Hepatic stellate cell (primary cell): Measurements from ENCODE around the gene CD19.
"Not testable (repeated sequence)": the region's sequence is repeated elsewhere in the genome, so short reads cannot be mapped to it uniquely, and the experiment has no call there.

ENCODE experiments used
- DNase-seq: peaks from one replicate; pipeline ENCODE4 v3.0.0; 2011; ENCODE audit warnings: low spot score

The CD19 gene

DNA sequence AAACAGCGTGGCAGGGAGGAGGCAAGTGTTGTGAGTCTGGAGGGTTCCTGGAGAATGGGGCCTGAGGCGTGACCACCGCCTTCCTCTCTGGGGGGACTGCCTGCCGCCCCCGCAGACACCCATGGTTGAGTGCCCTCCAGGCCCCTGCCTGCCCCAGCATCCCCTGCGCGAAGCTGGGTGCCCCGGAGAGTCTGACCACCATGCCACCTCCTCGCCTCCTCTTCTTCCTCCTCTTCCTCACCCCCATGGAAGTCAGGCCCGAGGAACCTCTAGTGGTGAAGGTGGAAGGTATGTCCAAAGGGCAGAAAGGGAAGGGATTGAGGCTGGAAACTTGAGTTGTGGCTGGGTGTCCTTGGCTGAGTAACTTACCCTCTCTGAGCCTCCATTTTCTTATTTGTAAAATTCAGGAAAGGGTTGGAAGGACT is at the start of gene CD19:
Gene CD19, plus strand, starts transcription at position 171 of the 425 bp plus-strand sequence. Its CDS starts 30 bp downstream, at position 201.
- DNase-seq, result no peak

DNA sequence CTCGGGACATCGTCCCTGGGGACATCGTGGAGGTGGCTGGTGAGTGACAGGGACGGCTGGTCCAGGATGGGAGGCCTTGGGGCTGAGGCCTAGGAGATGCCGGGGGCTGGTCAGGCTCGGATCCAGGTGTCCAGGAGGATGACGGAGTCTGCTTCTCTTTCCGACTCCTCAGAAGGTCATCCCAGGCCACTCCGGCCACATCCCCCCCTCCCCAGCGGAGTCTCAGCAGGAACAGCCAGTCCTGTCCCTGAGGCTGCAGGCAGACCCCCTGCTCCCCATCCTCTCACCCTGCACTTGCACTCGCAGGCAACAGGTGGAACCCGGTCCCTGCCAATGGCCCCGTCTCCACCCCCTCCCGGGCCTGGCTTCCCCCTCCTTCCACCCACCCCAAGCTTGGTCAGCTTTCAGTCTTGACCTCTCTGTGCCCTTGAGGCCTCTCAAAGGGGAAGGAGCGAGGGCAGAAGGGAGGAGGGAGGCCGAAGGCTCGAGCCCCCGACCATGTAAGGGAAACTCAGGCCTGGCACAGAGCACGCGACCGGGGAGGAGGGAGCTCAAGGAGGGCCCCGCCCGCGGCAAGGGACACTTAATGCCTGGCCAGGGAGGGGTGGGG is 49.1 kb upstream of the CD19 start:
- no peak for DNase-seq

GRCh38 chr16:28883221-28883996 is 48.4 kb upstream of the CD19 start:
- no peak for DNase-seq

- no peak for DNase-seq
Observed at GRCh38 chr16:28884045-28884444, 47.7 kb upstream of the CD19 start.

DNA sequence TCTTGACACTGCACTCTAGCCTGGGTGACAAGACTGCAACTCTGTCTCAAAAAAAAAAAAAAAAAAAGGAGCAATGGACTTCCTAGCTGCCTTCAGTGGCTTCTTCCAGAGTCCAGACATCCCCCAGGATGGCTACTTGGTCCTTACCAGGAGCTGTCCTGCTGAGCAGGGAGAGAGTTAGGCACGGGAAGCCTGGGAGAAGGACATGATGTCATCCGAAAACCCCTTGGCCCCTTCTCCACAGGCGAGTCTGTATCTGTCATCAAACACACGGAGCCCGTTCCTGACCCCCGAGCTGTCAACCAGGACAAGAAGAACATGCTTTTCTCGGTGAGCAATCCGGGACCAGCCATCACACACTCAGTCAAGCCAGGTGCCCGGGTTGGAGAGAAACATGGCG is 44.8 kb upstream of the CD19 start:
- DNase-seq, result no peak

GRCh38 chr16:28890355-28890754 is 41.4 kb upstream of the CD19 start:
- DNase-seq, result not testable (repeated sequence)

DNA sequence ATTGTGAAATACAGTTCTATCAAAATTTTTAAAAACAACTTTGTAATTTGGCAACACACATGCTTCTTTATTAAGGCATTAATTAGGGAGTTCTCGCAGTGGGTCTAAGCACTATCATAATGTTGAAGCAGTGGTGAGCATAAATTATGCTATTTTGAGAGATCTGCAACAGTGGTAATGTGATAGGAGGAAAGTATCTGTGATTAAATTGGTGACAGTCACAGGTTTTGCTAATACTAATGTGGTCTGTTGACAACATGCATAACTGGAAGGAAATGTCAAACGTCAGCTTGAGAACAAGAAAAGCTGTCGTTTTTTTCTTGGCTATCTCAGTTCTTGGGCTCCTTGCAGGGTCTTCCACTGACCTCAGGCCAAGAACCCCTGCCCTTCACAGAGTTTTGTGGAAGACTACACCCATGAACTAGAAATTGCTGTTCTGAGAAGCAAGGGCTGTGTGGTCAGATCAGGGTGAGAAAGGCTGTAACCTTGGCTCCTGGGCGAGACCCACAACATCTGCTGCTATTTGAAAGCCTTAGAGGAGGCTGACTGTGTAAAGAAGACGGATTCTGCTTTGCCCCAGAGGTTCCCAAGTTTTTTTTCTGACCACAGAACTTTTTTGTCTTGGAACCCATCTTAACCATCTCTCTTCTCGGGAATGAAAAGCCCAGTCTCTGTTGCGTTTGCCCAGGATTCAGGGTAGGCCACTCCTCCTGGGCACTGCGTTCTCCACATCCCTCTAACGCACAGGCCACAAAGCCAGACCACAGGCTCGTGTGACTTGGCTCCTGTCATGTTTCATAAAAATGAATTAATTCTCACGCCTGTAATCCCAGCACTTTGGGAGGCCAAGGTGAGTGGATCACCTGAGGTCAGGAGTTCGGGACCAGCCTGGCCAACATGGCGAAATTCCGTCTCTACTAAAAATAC is 39.5 kb upstream of the CD19 start:
- DNase-seq, result no peak

DNA sequence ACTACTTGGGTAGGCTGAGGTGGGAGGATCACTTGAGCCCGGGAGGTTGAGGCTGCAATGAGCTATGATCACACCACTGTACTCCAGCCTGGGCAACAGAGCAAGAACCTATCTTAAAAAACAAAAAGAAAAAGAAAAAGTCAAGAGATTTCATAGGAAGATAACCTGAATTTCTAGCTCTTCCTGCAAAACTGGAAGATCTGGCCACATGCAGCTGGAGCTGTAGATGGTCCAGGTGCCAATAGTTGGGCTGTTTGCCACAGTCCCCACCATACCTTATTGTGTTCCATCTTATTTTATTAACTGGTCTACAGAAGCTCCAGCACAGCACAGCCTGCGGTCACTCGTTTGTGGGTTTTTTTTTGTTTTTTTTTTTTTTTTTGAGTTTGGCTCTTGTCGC is 38.5 kb upstream of the CD19 start:
- no peak for DNase-seq

- DNase-seq, result no peak
Observed at GRCh38 chr16:28895609-28896008, 36.2 kb upstream of the CD19 start.

DNA sequence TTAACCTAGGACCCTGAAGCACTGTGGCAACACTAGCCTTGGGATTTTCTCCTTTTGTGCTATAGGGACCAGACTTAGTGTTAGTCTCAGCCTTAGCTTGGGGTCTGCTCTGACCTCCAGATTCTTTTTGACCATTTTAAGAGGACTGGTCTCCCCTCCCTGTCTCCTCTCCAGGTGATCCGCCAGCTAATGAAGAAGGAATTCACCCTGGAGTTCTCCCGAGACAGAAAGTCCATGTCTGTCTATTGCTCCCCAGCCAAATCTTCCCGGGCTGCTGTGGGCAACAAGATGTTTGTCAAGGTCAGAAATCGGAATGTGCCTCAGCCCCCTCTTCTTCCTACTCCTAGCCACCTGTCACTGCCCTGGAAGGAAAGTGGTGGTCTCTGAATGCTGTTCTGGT is 33.9 kb upstream of the CD19 start:
- DNase-seq, result no peak

DNA sequence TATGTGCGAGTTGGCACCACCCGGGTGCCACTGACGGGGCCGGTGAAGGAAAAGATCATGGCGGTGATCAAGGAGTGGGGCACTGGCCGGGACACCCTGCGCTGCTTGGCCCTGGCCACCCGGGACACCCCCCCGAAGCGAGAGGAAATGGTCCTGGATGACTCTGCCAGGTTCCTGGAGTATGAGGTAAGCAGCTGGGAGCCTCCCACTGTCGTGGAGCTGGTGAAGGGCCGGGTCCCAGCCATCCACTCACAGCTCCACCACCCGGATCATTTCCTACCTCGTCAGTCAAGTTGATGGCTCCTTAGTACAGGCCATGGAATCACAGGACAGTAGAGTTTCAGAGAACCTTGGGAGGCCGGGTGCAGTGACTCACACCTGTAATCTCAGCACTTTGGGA is 33.5 kb upstream of the CD19 start:
- no peak for DNase-seq

- DNase-seq, result no peak
Observed at GRCh38 chr16:28898942-28899341, 32.8 kb upstream of the CD19 start.

DNA sequence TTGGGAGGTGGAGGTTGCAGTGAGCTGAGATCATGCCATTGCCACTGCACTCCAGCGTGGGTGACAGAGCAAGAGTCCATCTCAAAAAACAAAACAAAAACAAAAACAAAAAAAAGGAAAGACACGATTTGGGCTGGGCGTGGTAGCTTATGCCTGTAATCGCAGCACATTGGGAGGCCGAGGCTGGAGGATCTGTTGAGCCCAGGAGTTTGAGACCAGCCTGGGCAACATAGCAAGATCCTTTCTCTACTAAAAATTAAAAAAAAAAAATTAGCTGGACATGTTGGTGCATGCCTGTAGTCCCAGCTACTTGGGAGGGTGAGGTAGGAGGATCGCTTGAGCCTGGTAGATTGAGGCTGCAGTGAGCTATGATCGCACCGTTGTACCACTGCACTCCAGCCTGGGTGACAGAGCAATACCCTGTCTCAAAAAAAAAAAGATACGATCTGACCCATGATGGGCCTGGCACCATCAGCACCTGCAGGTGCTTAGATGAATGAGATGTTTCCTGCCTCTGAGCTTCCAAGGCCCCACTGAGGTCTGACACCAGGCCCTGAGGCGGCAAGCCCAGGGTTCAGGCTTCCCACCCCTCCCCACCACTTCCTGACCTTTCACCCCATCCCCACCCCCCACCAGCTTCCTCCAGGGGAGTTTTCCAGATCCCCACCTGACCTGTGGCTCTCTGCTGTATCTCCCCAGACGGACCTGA is 31.7 kb upstream of the CD19 start:
- DNase-seq, result no peak

- no peak for DNase-seq
Observed at GRCh38 chr16:28900601-28901000, 31.2 kb upstream of the CD19 start.

- no peak for DNase-seq
Observed at GRCh38 chr16:28901862-28902261, 29.9 kb upstream of the CD19 start.

GRCh38 chr16:28902909-28903308 is 28.9 kb upstream of the CD19 start:
- no peak for DNase-seq

- no peak for DNase-seq
Observed at GRCh38 chr16:28903344-28904042, 28.3 kb upstream of the CD19 start.

GRCh38 chr16:28904363-28904762 is 27.4 kb upstream of the CD19 start:
- DNase-seq, result no peak

- DNase-seq, result no peak
Observed at GRCh38 chr16:28904828-28905227, 26.9 kb upstream of the CD19 start.

DNA sequence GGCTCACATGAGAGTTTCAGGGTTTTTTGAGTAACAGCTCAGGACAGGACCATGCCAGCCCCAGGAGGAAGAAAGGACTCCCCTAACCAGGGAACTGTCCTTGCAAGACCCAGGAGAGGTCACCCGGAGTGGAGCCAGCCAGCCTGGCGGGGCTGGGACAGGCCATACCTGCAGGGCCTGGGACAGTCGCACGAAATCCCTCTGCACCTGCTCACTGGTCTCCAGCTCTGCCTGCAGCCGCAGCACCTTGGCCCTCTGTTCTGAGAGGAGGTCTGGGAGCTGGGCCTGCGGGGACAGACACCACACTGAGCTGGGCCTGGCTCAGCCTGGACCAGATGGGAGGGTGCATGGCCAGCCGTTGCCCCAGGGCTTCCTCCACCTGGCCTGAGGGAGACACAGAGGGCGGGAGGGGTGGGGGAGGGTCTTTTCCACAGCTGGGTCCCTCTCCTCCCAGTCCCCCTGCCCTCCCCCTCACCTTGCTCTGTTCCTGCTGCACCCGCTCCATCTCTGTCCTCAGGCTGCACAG is 26.5 kb upstream of the CD19 start:
- no peak for DNase-seq

- DNase-seq, result no peak
Observed at GRCh38 chr16:28905800-28906372, 25.9 kb upstream of the CD19 start.
